BE2C (cell line): ENCODE results near the gene STAMBPL1.

Experiments
- DNase-seq: peaks from one replicate; pipeline ENCODE4 v3.0.0-alpha.2; 2020
- H3K27me3 ChIP-seq: fragments of 250-450 bp; sonication (Bioruptor Pico); 2 replicates; pipeline ENCODE4 v1.5.1; 2020; ENCODE audit warnings: mild to moderate bottlenecking
- H3K36me3 ChIP-seq: fragments of 250-450 bp; sonication (Bioruptor Pico); 2 replicates; pipeline ENCODE4 v1.5.1; 2020; ENCODE audit warnings: mild to moderate bottlenecking
- H3K4me1 ChIP-seq: fragments of 250-450 bp; sonication (Bioruptor Pico); 2 replicates; pipeline ENCODE4 v1.5.1; 2020
- H3K4me3 ChIP-seq: 2 replicates; pipeline ENCODE4 v1.5.1; 2011; ENCODE audit warnings: low read depth, low read length
- H3K9me3 ChIP-seq: fragments of 250-450 bp; sonication (Bioruptor Pico); 2 replicates; pipeline ENCODE4 v1.5.1; 2020
- TF ChIP-seq, protein P1 (sequence below): IDR thresholded peaks from 2 replicates; pipeline ENCODE4 v1.5.1; 2012; ENCODE audit warnings: mild to moderate bottlenecking, low read depth, low read length

The STAMBPL1 gene

DNA sequence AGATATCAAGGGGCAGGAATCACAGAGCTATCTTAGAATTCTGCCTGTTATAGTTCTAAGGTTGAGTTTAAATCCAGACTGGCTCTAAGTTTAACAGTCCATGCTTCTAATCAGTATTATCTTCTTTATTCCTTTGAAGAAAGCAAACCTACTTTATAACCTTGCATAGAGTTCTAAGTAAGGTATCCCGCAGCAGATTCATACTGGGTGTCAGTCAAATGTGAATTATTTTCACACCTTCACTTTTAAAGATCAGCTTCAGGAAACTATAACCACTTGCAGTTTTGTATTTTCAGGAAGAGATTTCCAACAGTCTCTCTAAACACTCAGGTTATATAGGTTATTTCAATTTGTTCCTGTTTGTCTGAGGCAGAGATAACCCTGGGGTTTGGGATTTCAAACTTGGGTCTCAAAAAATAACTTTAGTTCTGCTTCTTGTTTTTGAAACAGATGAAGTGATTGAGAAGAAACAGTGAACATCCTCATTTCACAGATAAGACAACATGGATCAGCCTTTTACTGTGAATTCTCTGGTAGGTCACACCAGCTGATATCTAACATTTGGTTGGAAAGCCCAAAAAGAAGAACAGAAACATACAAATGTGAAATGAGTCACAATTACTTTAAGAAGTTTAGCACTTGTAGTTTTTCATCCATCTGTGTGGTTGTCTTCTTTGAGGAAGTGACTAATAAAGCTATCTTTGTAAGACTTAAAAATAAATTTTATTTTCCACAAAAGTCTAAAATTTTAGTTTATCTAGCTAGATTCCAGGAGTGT is 21.4 kb downstream of the STAMBPL1 start:
- no peak overlapping the region for H3K4me3 ChIP-seq
- H3K9me3 ChIP-seq, result no peaks in the 10 kb centered on the region
- DNase-seq, result no peak
- peaks cover 6% of the 10 kb centered on the region for H3K36me3 ChIP-seq
- peaks cover 11% of the 10 kb centered on the region for H3K4me1 ChIP-seq
- TF ChIP-seq, protein P1, sequence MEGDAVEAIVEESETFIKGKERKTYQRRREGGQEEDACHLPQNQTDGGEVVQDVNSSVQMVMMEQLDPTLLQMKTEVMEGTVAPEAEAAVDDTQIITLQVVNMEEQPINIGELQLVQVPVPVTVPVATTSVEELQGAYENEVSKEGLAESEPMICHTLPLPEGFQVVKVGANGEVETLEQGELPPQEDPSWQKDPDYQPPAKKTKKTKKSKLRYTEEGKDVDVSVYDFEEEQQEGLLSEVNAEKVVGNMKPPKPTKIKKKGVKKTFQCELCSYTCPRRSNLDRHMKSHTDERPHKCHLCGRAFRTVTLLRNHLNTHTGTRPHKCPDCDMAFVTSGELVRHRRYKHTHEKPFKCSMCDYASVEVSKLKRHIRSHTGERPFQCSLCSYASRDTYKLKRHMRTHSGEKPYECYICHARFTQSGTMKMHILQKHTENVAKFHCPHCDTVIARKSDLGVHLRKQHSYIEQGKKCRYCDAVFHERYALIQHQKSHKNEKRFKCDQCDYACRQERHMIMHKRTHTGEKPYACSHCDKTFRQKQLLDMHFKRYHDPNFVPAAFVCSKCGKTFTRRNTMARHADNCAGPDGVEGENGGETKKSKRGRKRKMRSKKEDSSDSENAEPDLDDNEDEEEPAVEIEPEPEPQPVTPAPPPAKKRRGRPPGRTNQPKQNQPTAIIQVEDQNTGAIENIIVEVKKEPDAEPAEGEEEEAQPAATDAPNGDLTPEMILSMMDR, result no peak
- no peaks in the 10 kb centered on the region for H3K27me3 ChIP-seq

DNA sequence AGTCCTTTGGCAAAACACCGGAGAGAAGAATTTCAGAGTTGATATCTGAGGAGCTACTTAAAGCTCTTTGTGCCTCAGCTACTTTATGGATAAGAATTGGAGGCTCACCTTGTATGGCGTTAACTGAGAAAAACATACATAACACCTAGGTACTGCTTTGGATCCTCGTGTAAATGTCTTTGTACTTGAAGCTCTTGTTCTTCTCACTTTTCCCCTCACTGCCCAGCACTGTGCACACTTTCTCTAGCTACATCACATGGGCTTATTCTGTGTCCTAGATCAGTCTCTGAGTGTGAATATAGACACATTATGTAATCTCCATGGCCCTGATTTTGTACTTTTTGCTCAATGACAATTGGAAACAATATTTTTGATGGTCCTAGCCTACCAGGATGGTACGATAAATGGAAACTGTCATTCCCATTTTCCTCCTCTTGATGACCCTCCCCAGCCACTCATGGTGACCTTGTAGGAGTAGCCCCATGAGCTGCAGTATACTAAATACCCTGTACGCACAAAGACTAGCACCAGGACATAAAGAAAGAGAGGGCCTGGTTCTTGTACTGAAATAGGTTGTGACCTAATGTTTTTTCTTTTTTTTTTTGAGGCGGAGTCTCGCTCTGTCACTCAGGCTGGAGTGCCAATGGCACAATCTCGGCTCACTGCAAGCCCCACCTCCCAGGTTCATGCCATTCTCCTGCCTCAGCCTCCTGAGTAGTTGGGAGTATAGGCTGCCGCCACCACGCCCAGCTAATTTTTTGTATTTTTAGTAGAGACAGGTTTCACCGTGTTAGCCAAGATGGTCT is 22.1 kb downstream of the STAMBPL1 start:
- Histone ChIP-seq H3K4me1 (peaks cover 10% of the 10 kb centered on the region), H3K27me3 (no peaks in the 10 kb centered on the region), H3K9me3 (no peaks in the 10 kb centered on the region), H3K36me3 (peaks cover 6% of the 10 kb centered on the region), H3K4me3 (no peak overlapping the region)
- TF ChIP-seq, protein P1, result no peak
- no peak for DNase-seq

DNA sequence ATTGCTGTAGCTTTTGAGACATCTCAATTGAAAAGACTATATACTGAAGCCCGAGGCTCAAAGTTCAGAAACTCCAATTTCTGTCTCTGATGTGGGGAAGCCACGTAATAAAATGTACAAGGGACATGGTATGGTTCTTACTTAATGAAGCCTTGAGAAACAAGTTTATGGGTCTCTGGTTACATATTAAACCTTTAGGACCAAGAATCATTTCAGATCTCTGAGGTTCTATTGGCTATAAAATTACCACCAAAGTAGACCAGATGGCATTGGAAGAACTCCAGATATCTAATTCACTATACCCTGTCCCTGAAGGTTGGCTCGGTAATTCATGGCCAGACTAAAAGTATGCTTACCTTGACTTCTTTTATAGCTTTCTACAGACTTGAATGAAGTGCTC is 23.7 kb downstream of the STAMBPL1 start:
- Histone ChIP-seq H3K4me1 (peaks cover 8% of the 10 kb centered on the region), H3K36me3 (peaks cover 6% of the 10 kb centered on the region), H3K27me3 (no peaks in the 10 kb centered on the region), H3K4me3 (no peak overlapping the region), H3K9me3 (no peaks in the 10 kb centered on the region)
- TF ChIP-seq, protein P1, result no peak
- no peak for DNase-seq

DNA sequence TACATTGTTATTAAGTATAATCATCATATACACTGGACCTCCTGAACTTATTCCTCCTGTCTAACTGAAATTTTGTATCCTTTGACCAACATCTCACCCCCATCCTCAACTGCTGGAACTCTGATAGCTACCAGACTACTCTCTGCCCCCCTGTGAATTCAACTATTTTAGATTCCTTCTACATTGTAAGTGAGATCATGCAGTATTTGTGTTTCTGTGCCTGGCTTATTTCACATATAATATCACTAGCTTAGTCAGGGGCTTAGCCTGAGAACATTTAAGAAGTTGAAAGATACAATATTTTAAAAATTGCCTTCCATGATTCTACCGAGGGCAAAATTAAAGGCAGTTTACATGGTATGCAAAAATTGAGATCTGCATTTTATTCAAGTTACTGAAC is 26.9 kb downstream of the STAMBPL1 start:
- Histone ChIP-seq H3K36me3 (peaks cover 6% of the 10 kb centered on the region), H3K9me3 (no peaks in the 10 kb centered on the region), H3K4me1 (peaks cover 11% of the 10 kb centered on the region), H3K4me3 (no peak overlapping the region), H3K27me3 (no peaks in the 10 kb centered on the region)
- TF ChIP-seq, protein P1, result no peak
- DNase-seq, result no peak

DNA sequence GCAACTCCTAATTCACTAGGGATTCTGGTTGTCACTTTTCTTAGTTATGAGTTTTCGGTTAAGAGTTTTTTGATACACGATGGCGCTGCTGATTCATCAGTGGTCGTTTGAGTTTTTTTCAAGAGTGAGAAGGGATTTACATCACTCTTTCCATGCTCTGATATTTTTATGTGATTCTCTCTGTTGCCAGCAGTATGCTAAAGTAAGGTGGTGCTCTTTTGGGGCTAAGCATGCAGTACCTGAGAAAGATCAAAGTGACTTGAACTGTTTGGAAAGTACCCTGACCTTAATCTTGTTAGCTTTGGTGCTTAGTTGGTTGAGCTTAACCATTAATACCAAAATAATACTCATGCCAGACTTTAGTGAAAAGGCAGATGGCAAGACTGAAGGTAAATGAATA is 28.1 kb downstream of the STAMBPL1 start:
- DNase-seq, result no peak
- no peaks in the 10 kb centered on the region for H3K9me3 ChIP-seq
- H3K27me3 ChIP-seq, result no peaks in the 10 kb centered on the region
- H3K36me3 ChIP-seq, result peaks cover 4% of the 10 kb centered on the region
- TF ChIP-seq, protein P1, result no peak
- H3K4me1 ChIP-seq, result peaks cover 21% of the 10 kb centered on the region
- H3K4me3 ChIP-seq, result no peak overlapping the region

DNA sequence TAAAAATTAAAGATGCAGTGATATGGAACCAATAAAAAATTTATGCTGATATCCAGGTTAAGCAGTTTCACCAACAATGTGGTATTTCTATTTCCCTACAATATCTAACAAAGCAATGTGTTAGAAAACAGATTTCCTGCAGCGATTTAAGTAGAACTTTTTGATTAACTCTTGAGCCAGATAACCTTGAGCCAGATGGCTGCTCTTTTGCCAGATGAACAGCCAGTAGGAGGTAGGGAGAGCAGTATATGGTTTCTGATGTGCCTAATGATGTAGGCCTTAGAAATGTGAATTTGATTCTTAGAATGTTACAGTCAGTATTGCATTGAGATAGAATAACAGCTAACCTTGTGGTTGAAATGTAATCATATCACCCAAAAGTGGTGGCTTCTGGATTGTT is 31.1 kb downstream of the STAMBPL1 start:
- H3K9me3 ChIP-seq, result no peaks in the 10 kb centered on the region
- no peaks in the 10 kb centered on the region for H3K27me3 ChIP-seq
- no peak overlapping the region for H3K4me3 ChIP-seq
- no peak for DNase-seq
- no peaks in the 10 kb centered on the region for H3K36me3 ChIP-seq
- TF ChIP-seq, protein P1, result no peak
- peaks cover 39% of the 10 kb centered on the region for H3K4me1 ChIP-seq
